IMR-90 (cell line): ENCODE data around the gene CDK6. TPM values are rescaled to one million over a fixed set of nuclear protein-coding genes. Genes with fewer than 3 reads are reported as not detected.

ENCODE experiments used
- ATAC-seq: fragments of 200-7000 bp; cut with Tn5 transposase; 2 replicates; pipeline ENCODE4 v1.9.1; 2020; ENCODE audit warnings: low read depth, mild to moderate bottlenecking, moderate library complexity
- BruUV-seq: library from RNA; stranded (reverse); fragments of 400-500 nt; replicated peaks from 2 replicates; lab custom pipeline; 2021; lab: Mats Ljungman, UMichigan
- CTCF ChIA-PET: fragments of 300-600 bp; formaldehyde crosslinking; extraction: SDS; loops from one replicate; lab custom pipeline; 2021; ENCODE audit warnings: antibody characterized with exemption; lab: Yijun Ruan, JAX
- POLR2A ChIA-PET: fragments of 300-600 bp; sonication (Branson Sonifier 250); formaldehyde crosslinking; loops from one replicate; lab custom pipeline; 2022; ENCODE audit warnings: antibody characterized with exemption; ENCODE audit not compliant: unreplicated experiment; lab: Charles Lee
- DNase-seq: peaks from one replicate; pipeline ENCODE4 v3.0.0; 2013
- H2AFZ ChIP-seq: replicated peaks from 2 replicates; pipeline ENCODE3; 2013; ENCODE audit warnings: low read length, mild to moderate bottlenecking; ENCODE audit not compliant: poor library complexity
- H2AK5ac ChIP-seq: 2 replicates; pipeline ENCODE4 v1.6.1; 2013; ENCODE audit warnings: low read depth, low read length, inconsistent platforms
- H2AK9ac ChIP-seq: replicated peaks from 2 replicates; pipeline ENCODE3; 2013; ENCODE audit warnings: mild to moderate bottlenecking, low read depth, low read length, moderate library complexity; ENCODE audit not compliant: poor library complexity
- H2BK120ac ChIP-seq: 2 replicates; pipeline ENCODE4 v1.6.1; 2013; ENCODE audit warnings: low read depth, low read length, inconsistent platforms
- H2BK15ac ChIP-seq: 3 replicates; pipeline ENCODE4 v1.6.1; 2013; ENCODE audit warnings: low read depth, low read length, inconsistent platforms
- H2BK20ac ChIP-seq: 2 replicates; pipeline ENCODE4 v1.6.1; 2013; ENCODE audit warnings: low read depth, mild to moderate bottlenecking, inconsistent platforms, low read length, moderate library complexity
- H2BK5ac ChIP-seq: 2 replicates; pipeline ENCODE4 v1.6.1; 2013; ENCODE audit warnings: mild to moderate bottlenecking, low read depth, low read length, inconsistent platforms; ENCODE audit not compliant: poor library complexity, severe bottlenecking
- H3K14ac ChIP-seq: replicated peaks from 2 replicates; pipeline ENCODE4 v1.6.1; 2013; ENCODE audit warnings: low read depth, low read length, inconsistent platforms
- H3K18ac ChIP-seq: 2 replicates; pipeline ENCODE4 v1.6.1; 2013; ENCODE audit warnings: low read depth, low read length, control low read depth
- H3K23ac ChIP-seq: 2 replicates; pipeline ENCODE4 v1.6.1; 2013; ENCODE audit warnings: low read depth, low read length, inconsistent platforms
- H3K27ac ChIP-seq: 2 replicates; pipeline ENCODE4 v1.5.1; 2013; ENCODE audit warnings: mild to moderate bottlenecking, control low read depth, low read length; ENCODE audit not compliant: insufficient read depth
- H3K27me3 ChIP-seq: 2 replicates; pipeline ENCODE4 v1.6.1; 2013; ENCODE audit warnings: low read length; ENCODE audit not compliant: control insufficient read depth, insufficient read depth
- H3K36me3 ChIP-seq: 2 replicates; pipeline ENCODE4 v1.6.1; 2013; ENCODE audit warnings: low read length, mixed read lengths; ENCODE audit not compliant: control insufficient read depth, insufficient read depth
- H3K4ac ChIP-seq: 2 replicates; pipeline ENCODE4 v1.6.1; 2013; ENCODE audit warnings: low read depth, low read length, inconsistent platforms
- H3K4me1 ChIP-seq: 2 replicates; pipeline ENCODE4 v1.6.1; 2013; ENCODE audit warnings: low read length, mixed read lengths; ENCODE audit not compliant: control insufficient read depth, insufficient read depth
- H3K4me2 ChIP-seq: 2 replicates; pipeline ENCODE4 v1.6.1; 2013; ENCODE audit warnings: low read depth, mild to moderate bottlenecking, control low read depth, low read length, moderate library complexity
- H3K4me3 ChIP-seq: 2 replicates; pipeline ENCODE4 v1.5.1; 2013; ENCODE audit warnings: low read depth, mild to moderate bottlenecking, control low read depth, low read length, moderate library complexity; ENCODE audit not compliant: insufficient read depth
- H3K56ac ChIP-seq: 2 replicates; pipeline ENCODE4 v1.6.1; 2013; ENCODE audit warnings: low read length, inconsistent platforms; ENCODE audit not compliant: insufficient read depth; ENCODE audit errors: extremely low read depth
- H3K79me1 ChIP-seq, 2 experiments: 2 replicates each; pipeline ENCODE4 v1.6.1; 2013; ENCODE audit warnings: low read length in 2 of 2, inconsistent platforms in 1 of 2, low read depth in 1 of 2
- H3K9ac ChIP-seq: 2 replicates; pipeline ENCODE4 v1.6.1; 2013; ENCODE audit warnings: low read depth, low read length, control low read depth
- H3K9me1 ChIP-seq: 2 replicates; pipeline ENCODE4 v1.6.1; 2013; ENCODE audit warnings: low read length, inconsistent platforms; ENCODE audit not compliant: insufficient read depth
- H3K9me3 ChIP-seq: 2 replicates; pipeline ENCODE4 v1.6.1; 2013; ENCODE audit warnings: low read length; ENCODE audit not compliant: control insufficient read depth, insufficient read depth
- H4K20me1 ChIP-seq: 2 replicates; pipeline ENCODE4 v1.6.1; 2013; ENCODE audit warnings: low read length, inconsistent platforms; ENCODE audit not compliant: insufficient read depth
- H4K5ac ChIP-seq: 2 replicates; pipeline ENCODE4 v1.6.1; 2013; ENCODE audit warnings: mild to moderate bottlenecking, low read depth, low read length, control low read depth
- H4K8ac ChIP-seq, 2 experiments: 2 replicates each; pipeline ENCODE4 v1.6.1; 2013; ENCODE audit warnings: low read depth in 2 of 2, low read length in 2 of 2, control low read depth in 1 of 2, inconsistent platforms in 1 of 2
- H4K91ac ChIP-seq: 2 replicates; pipeline ENCODE4 v1.6.1; 2013; ENCODE audit warnings: low read depth, low read length, inconsistent platforms; ENCODE audit not compliant: insufficient read depth
- CEBPB ChIP-seq: IDR thresholded peaks from 2 replicates; pipeline ENCODE4 v1.6.1; 2012; ENCODE audit warnings: low read depth, low read length, improper control_type of control experiment
- RAD21 ChIP-seq: IDR thresholded peaks from 2 replicates; pipeline ENCODE4 v1.6.1; 2012; ENCODE audit warnings: low read length, improper control_type of control experiment
- dilution Hi-C: fragments of 300-500 bp; cut with HindIII; formaldehyde crosslinking; loops from one replicate; pipeline ENCODE4 v1.14.3; 2018; ENCODE audit warnings: low sequenced_read_pairs; ENCODE audit not compliant: unreplicated experiment
- in situ Hi-C: fragments of 300-500 bp; cut with MboI; formaldehyde crosslinking; loops from 3 replicates; pipeline ENCODE4 v1.14.3; 2019; ENCODE audit warnings: low sequenced_read_pairs, inconsistent platforms, mixed read lengths
- intact Hi-C: fragments of 100-400 bp; cut with micrococcal nuclease; formaldehyde crosslinking; loops from 2 replicates; pipeline ENCODE4 v1.10.0; 2022
- polyA plus RNA-seq, 3 experiments: library from polyadenylated mRNA; depleted of rRNA; stranded (reverse); fragments of >200 nt; gene quantifications; 2 replicates each; pipeline ENCODE4 v1.2.3, GENCODE V29; 2012; ENCODE audit warnings: low replicate concordance in 1 of 3
- total RNA-seq: library from RNA; depleted of rRNA; stranded (reverse); fragments of >200 nt; gene quantifications from 2 replicates; pipeline ENCODE4 v1.2.3, GENCODE V29; 2012

Gene CDK6
- total and polyA plus RNA-seq, 2 of the 4 experiments (the other 2 are of a cell fraction): 21.5 to 195 TPM

- Histone ChIP-seq H3K9me3 (no peaks in the 10 kb centered on the region), H3K79me1 (peaks cover 14 to 52% of the 10 kb centered on the region in 2 experiments), H2BK20ac (no peak overlapping the region), H3K4ac (no peak overlapping the region), H4K20me1 (peaks cover 3% of the 10 kb centered on the region; the same call in 1 of the 2 replicates), H4K8ac (no peak overlapping the region), H3K23ac (no peak overlapping the region), H4K5ac (no peak overlapping the region), H4K91ac (no peak overlapping the region), H3K27me3 (no peaks in the 10 kb centered on the region), H3K18ac (0 out of 2 replicates have a peak overlapping the region, but pooled peaks have one; percentile 24), H2BK15ac (no peak overlapping the region), H2BK5ac (peak overlapping the region; percentile 87), H3K27ac (no peak overlapping the region), H3K4me1 (peaks cover 14% of the 10 kb centered on the region), H3K56ac (no peak overlapping the region), H3K4me3 (no peak overlapping the region), H3K9ac (no peak overlapping the region), H2AK9ac (no peak overlapping the region), H3K9me1 (0 out of 2 replicates have a peak, but pooled peaks cover 11% of the 10 kb centered on the region), H3K14ac (no peak overlapping the region), H3K4me2 (no peak overlapping the region), H2AFZ (no peak overlapping the region), H2AK5ac (no peak overlapping the region), H2BK120ac (no peak overlapping the region), H3K36me3 (peaks cover 26% of the 10 kb centered on the region)
- BruUV-seq: no TSS peak
- intact Hi-C loops (loop anchor here (5.0 kb wide), 1 partner anchor 86 kb away; the partner anchor contains the start of genes PEX1 and RBM48), in situ Hi-C loops (no loop called here), dilution Hi-C loops (no loop called here)
- ChIA-PET CTCF (no interaction called here), POLR2A (no interaction called here)
- peak; percentile 51 for DNase-seq
- peak; percentile 19 for ATAC-seq
- TF ChIP-seq RAD21: no peak
- 0 out of 2 replicates have a peak, but pooled peaks have one; percentile 28 for TF ChIP-seq CEBPB
Observed at GRCh38 chr7:92613214-92613613, 223.2 kb downstream of the CDK6 start.
